Glutamatergic neuron (in vitro differentiated cells): ENCODE measurements around the gene SMIM36. TPM values are rescaled to one million over a fixed set of nuclear protein-coding genes. Genes with fewer than 3 reads are reported as not detected.

ENCODE experiments used
- DNase-seq: peaks from one replicate; pipeline ENCODE4 v3.0.0; 2022
- H3K27ac Mint-ChIP-seq: one replicate; pipeline ENCODE4 v1.8.0; 2020; ENCODE audit warnings: mild to moderate bottlenecking, mixed read lengths, inconsistent platforms; ENCODE audit not compliant: unreplicated experiment
- H3K27me3 Mint-ChIP-seq: one replicate; pipeline ENCODE4 v1.8.0; 2020; ENCODE audit warnings: mild to moderate bottlenecking, moderate library complexity, mixed read lengths, inconsistent platforms; ENCODE audit not compliant: unreplicated experiment
- H3K36me3 Mint-ChIP-seq: one replicate; pipeline ENCODE4 v1.8.0; 2020; ENCODE audit warnings: mild to moderate bottlenecking, mixed read lengths, inconsistent platforms; ENCODE audit not compliant: unreplicated experiment
- H3K4me1 Mint-ChIP-seq: one replicate; pipeline ENCODE4 v1.8.0; 2020; ENCODE audit warnings: mild to moderate bottlenecking, low read depth, mixed read lengths, inconsistent platforms; ENCODE audit not compliant: unreplicated experiment
- H3K4me3 Mint-ChIP-seq: one replicate; pipeline ENCODE4 v1.8.0; 2020; ENCODE audit warnings: mild to moderate bottlenecking, mixed read lengths, inconsistent platforms; ENCODE audit not compliant: unreplicated experiment
- H3K9me3 Mint-ChIP-seq: one replicate; pipeline ENCODE4 v1.8.0; 2020; ENCODE audit warnings: mild to moderate bottlenecking, moderate library complexity, mixed read lengths, inconsistent platforms; ENCODE audit not compliant: unreplicated experiment
- total RNA-seq: library from RNA; stranded (reverse); fragmentation: NEBNext Ultra II Directional; extraction: Animal tissue kit (Norgen Biotek cat#: 25700); gene quantifications from one replicate; pipeline ENCODE4 v1.2.1, GENCODE V29; 2021; ENCODE audit not compliant: unreplicated experiment
- TF ChIP-seq, protein P1 (sequence below): fragments of 200-600 bp; sonication (generic); IDR thresholded peaks from one replicate; pipeline ENCODE4 v1.5.0; 2021; ENCODE audit not compliant: partially characterized antibody, unreplicated experiment

SMIM36 gene
- total RNA-seq, 1 donor from 2014 or later = not detected

DNA sequence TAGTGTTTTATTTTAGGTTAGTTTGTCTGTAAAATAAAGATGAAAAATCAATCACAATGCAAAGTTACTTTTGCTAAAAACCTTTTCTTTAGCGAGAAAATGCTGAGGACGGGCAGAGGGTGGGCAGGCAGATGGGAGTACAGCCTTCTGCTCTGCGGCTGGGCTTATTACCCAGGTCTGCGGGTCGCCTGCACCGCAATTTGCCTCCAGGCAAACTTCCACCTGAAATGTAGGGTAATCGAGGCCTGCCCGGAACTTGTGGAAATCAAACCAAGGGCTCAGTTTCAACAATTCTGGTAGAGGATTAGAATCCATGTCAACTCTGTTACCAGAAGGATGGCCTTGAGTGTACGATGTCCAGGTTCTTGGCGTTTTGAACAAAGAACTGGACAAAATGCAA lies 67.3 kb downstream of the SMIM36 start:
- no peak overlapping the region for H3K27ac Mint-ChIP-seq
- no peaks in the 10 kb centered on the region for H3K4me1 Mint-ChIP-seq
- H3K9me3 Mint-ChIP-seq = no peaks in the 10 kb centered on the region
- H3K27me3 Mint-ChIP-seq = no peaks in the 10 kb centered on the region
- DNase-seq = no peak
- TF ChIP-seq, protein P1, sequence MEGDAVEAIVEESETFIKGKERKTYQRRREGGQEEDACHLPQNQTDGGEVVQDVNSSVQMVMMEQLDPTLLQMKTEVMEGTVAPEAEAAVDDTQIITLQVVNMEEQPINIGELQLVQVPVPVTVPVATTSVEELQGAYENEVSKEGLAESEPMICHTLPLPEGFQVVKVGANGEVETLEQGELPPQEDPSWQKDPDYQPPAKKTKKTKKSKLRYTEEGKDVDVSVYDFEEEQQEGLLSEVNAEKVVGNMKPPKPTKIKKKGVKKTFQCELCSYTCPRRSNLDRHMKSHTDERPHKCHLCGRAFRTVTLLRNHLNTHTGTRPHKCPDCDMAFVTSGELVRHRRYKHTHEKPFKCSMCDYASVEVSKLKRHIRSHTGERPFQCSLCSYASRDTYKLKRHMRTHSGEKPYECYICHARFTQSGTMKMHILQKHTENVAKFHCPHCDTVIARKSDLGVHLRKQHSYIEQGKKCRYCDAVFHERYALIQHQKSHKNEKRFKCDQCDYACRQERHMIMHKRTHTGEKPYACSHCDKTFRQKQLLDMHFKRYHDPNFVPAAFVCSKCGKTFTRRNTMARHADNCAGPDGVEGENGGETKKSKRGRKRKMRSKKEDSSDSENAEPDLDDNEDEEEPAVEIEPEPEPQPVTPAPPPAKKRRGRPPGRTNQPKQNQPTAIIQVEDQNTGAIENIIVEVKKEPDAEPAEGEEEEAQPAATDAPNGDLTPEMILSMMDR = no peak
- H3K4me3 Mint-ChIP-seq = no peak overlapping the region
- no peaks in the 10 kb centered on the region for H3K36me3 Mint-ChIP-seq

DNA sequence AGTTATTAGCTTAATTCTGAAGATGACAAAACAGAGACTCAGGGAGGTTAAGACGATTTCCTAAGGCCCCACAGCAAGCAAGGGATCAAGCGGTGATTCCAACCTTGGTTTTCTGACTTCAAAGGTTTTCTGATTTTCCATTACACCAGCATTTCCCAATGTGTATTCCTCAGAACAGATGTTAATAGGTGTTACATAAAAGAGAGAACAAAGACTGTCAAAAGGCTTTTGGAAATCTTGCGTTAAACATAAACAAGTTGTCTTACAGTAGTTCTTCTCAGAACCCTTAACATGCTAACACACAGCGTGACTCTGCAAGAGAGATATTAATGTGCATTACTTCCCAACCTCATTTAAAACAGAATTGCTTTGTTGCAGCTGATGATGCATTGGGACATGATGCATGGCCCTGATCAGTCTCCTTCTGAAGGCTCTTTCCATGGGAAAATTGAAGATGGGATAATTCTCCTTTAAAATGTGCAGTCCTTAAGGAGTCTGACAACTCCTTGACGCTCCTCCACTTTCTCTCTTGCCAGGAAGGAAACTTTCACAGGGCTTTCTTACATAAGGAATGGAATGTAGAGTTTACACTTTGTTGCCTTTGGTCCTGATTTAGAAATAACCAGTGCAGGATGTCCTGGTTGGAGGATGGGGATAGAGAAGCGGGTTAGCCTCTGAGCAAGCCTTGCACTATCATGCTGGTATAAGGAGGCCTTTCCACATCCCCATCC lies 68.1 kb downstream of the SMIM36 start:
- Mint-ChIP-seq H3K36me3 (no peaks in the 10 kb centered on the region), H3K9me3 (no peaks in the 10 kb centered on the region), H3K4me3 (no peak overlapping the region), H3K27ac (no peak overlapping the region), H3K27me3 (no peaks in the 10 kb centered on the region), H3K4me1 (no peaks in the 10 kb centered on the region)
- no peak for DNase-seq
- TF ChIP-seq, protein P1 = no peak

DNA sequence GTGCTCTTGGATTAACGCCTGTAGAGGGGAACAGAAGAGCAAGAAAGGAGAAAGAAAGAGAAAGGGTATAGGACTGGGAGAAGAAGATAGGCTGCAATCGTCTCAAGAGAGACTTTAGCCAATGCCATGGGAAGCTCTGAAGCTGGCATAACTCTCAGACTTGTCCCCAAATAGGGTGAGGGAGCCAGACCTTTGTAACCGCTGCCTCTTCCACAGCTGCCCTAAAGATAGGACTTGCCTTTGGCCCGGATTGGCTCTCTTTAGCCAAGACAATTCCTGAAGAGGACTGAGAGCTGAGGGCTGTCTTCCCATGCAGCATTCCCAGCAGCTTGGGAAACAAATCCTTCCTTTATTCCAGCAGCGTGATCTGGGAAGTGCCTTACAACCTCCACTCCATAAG lies 68.8 kb downstream of the SMIM36 start:
- Mint-ChIP-seq H3K4me3 (no peak overlapping the region), H3K27ac (no peak overlapping the region), H3K9me3 (no peaks in the 10 kb centered on the region), H3K27me3 (no peaks in the 10 kb centered on the region), H3K36me3 (no peaks in the 10 kb centered on the region), H3K4me1 (peaks cover 2% of the 10 kb centered on the region)
- DNase-seq = no peak
- TF ChIP-seq, protein P1 = no peak

DNA sequence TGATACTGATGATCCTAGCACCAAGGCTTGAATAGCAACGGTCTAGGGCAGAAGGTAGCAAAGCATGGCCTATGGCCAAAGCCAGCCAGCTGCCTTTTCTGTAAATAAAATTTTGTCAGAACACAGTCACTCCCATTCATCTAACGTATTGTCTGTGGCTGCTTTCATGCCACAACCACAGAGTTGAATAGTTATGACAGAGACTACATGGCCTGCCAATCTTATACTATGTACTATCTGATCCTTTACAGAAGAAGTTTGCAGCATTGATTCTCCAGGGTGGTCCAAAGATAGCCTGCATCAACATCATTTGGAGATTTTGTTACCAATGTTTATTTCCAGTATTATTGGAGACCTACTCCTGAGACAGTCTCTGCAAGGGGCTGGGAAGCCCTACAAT lies 69.7 kb downstream of the SMIM36 start:
- Mint-ChIP-seq H3K4me3 (no peak overlapping the region), H3K36me3 (no peaks in the 10 kb centered on the region), H3K4me1 (peaks cover 9% of the 10 kb centered on the region), H3K27me3 (no peaks in the 10 kb centered on the region), H3K27ac (no peak overlapping the region), H3K9me3 (no peaks in the 10 kb centered on the region)
- DNase-seq = no peak
- TF ChIP-seq, protein P1 = no peak

DNA sequence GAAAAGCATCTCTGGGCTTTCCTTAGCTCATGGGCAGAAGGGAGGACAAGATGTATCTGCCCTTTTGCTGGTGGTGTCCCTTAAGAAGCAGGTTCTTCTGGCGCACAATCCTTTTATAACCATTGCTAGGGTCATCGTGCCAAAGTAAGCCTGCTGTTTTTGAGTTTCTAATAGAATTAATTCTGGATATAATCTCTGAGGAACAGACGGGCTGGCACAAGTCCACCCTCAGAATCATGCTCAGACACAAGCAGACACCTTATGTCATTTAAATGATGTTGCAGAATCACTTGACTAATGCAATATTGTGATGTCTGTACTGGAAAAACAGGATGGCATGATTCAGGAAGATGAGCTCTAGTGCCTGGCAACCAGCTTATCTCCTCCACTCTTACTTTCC lies 70.9 kb downstream of the SMIM36 start:
- Mint-ChIP-seq H3K9me3 (peaks cover under 1% of the 10 kb centered on the region), H3K27me3 (no peaks in the 10 kb centered on the region), H3K36me3 (no peaks in the 10 kb centered on the region), H3K4me1 (peaks cover 17% of the 10 kb centered on the region), H3K4me3 (no peak overlapping the region), H3K27ac (no peak overlapping the region)
- TF ChIP-seq, protein P1 = no peak
- no peak for DNase-seq
